ENCODE data around the gene MARK2. TPM values are rescaled to one million over a fixed set of nuclear protein-coding genes. Genes with fewer than 3 reads are reported as not detected.

MARK2 gene
- total RNA-seq, 2 experiments from 2014 or later = 23.3 to 24.5 TPM

- intact Hi-C loops (cut with micrococcal nuclease) = loop anchor here (1.0 kb wide), 2 partner anchors 15 to 22 kb away; no protein-coding TSS in a partner anchor
- H3K36me3 Mint-ChIP-seq (ENCODE audit: low read depth) = peaks cover 15% of the 10 kb centered on the region
- DNase-seq = peak; percentile 95
- CTCF ChIA-PET = interaction anchor here (0.8 to 3.1 kb wide), 9 partner anchors 12 to 1080 kb away, joined by 3 to 10 read pairs (median 3); partner anchors contain the start of gene MARK2
- no peaks in the 10 kb centered on the region for H3K27me3 Mint-ChIP-seq
- peak overlapping the region; percentile 79 for H3K27ac Mint-ChIP-seq
- POLR2A ChIA-PET = interaction anchor here (1.0 to 1.5 kb wide), 3 partner anchors 10 to 73 kb away, joined by 3 to 5 read pairs (median 4); partner anchors contain the start of genes MARK2 and NAA40
- H3K4me3 Mint-ChIP-seq = no peak overlapping the region
- peaks cover 77% of the 10 kb centered on the region for H3K4me1 Mint-ChIP-seq (ENCODE audit: low read depth)
- no peak for TF ChIP-seq CTCF (IDR thresholded peaks at IDR 0.05)
- peak; percentile 83 for ATAC-seq
- H3K9me3 Mint-ChIP-seq = no peaks in the 10 kb centered on the region
Measured at GRCh38 chr11:63866211-63866610, 27.3 kb downstream of the MARK2 start.

- ChIA-PET POLR2A (interaction anchor here (1.0 kb wide), 1 partner anchor 21 kb away, joined by 3 read pairs; no protein-coding TSS in a partner anchor), CTCF (interaction anchor here (1.3 to 3.1 kb wide), 4 partner anchors 11 to 30 kb away, joined by 3 to 10 read pairs (median 8); no protein-coding TSS in a partner anchor)
- Mint-ChIP-seq H3K9me3 (no peaks in the 10 kb centered on the region), H3K27ac (no peak overlapping the region), H3K4me1 (ENCODE audit: low read depth) (peaks cover 83% of the 10 kb centered on the region), H3K27me3 (no peaks in the 10 kb centered on the region), H3K36me3 (ENCODE audit: low read depth) (peaks cover 16% of the 10 kb centered on the region), H3K4me3 (no peak overlapping the region)
- ATAC-seq (no peak), DNase-seq (no peak)
- no peak for TF ChIP-seq CTCF (IDR thresholded peaks at IDR 0.05)
- intact Hi-C loops (cut with micrococcal nuclease) = no loop called here
Measured at GRCh38 chr11:63867511-63867910, 28.6 kb downstream of the MARK2 start.

- no peak for TF ChIP-seq CTCF (IDR thresholded peaks at IDR 0.05)
- DNase-seq = no peak
- Mint-ChIP-seq H3K36me3 (ENCODE audit: low read depth) (peaks cover 15% of the 10 kb centered on the region), H3K9me3 (no peaks in the 10 kb centered on the region), H3K27me3 (no peaks in the 10 kb centered on the region), H3K4me3 (no peak overlapping the region), H3K27ac (peak overlapping the region; percentile 11), H3K4me1 (ENCODE audit: low read depth) (peaks cover 85% of the 10 kb centered on the region)
- no peak for ATAC-seq
- ChIA-PET POLR2A (no interaction called here), CTCF (interaction anchor here (1.1 to 3.1 kb wide), 4 partner anchors 10 to 24 kb away, joined by 3 to 10 read pairs (median 4); no protein-coding TSS in a partner anchor)
- intact Hi-C loops (cut with micrococcal nuclease) = no loop called here
Measured at GRCh38 chr11:63868399-63869064, 29.6 kb downstream of the MARK2 start.

GRCh38 chr11:63869171-63869591, 30.3 kb downstream of the MARK2 start:
- TF ChIP-seq CTCF (IDR thresholded peaks at IDR 0.05) = no peak
- ChIA-PET CTCF (interaction anchor here (1.1 to 3.1 kb wide), 3 partner anchors 14 to 25 kb away, joined by 3 to 10 read pairs (median 3); no protein-coding TSS in a partner anchor), POLR2A (interaction anchor here (1.0 kb wide), 1 partner anchor 7 kb away, joined by 3 read pairs; no protein-coding TSS in a partner anchor)
- H3K27me3 Mint-ChIP-seq = no peaks in the 10 kb centered on the region
- peaks cover 17% of the 10 kb centered on the region for H3K36me3 Mint-ChIP-seq (ENCODE audit: low read depth)
- H3K4me3 Mint-ChIP-seq = no peak overlapping the region
- H3K9me3 Mint-ChIP-seq = no peaks in the 10 kb centered on the region
- intact Hi-C loops (cut with micrococcal nuclease) = no loop called here
- DNase-seq = no peak
- ATAC-seq = no peak
- H3K27ac Mint-ChIP-seq = peak overlapping the region; percentile 47
- peaks cover 88% of the 10 kb centered on the region for H3K4me1 Mint-ChIP-seq (ENCODE audit: low read depth)

- ChIA-PET POLR2A (interaction anchor here (0.6 to 1.0 kb wide), 3 partner anchors 8 to 425 kb away, joined by 3 read pairs; no protein-coding TSS in a partner anchor), CTCF (interaction anchor here (1.3 to 1.4 kb wide), 2 partner anchors 20 to 32 kb away, joined by 3 to 6 read pairs; no protein-coding TSS in a partner anchor)
- Mint-ChIP-seq H3K36me3 (ENCODE audit: low read depth) (peaks cover 19% of the 10 kb centered on the region), H3K4me3 (no peak overlapping the region), H3K9me3 (no peaks in the 10 kb centered on the region), H3K4me1 (ENCODE audit: low read depth) (peaks cover 93% of the 10 kb centered on the region), H3K27me3 (no peaks in the 10 kb centered on the region), H3K27ac (peak overlapping the region; percentile 47)
- no peak for TF ChIP-seq CTCF (IDR thresholded peaks at IDR 0.05)
- peak; percentile 37 for ATAC-seq
- DNase-seq = peak; percentile 69
- intact Hi-C loops (cut with micrococcal nuclease) = loop anchor here (5.0 kb wide), 1 partner anchor 32 kb away; the partner anchor contains the start of gene MARK2
Measured at GRCh38 chr11:63869683-63870082, 30.8 kb downstream of the MARK2 start.
